Activated naive CD4-positive, alpha-beta T cell treated with anti-CD3 and anti-CD28 coated beads, Interleukin-2, amount 50 U/mL, for 16 hours (primary cell): ENCODE data around the gene PTGDR2.

Source experiments
- DNase-seq: peaks from one replicate; pipeline ENCODE4 v3.0.0-alpha.2; 2020

Gene PTGDR2

DNA sequence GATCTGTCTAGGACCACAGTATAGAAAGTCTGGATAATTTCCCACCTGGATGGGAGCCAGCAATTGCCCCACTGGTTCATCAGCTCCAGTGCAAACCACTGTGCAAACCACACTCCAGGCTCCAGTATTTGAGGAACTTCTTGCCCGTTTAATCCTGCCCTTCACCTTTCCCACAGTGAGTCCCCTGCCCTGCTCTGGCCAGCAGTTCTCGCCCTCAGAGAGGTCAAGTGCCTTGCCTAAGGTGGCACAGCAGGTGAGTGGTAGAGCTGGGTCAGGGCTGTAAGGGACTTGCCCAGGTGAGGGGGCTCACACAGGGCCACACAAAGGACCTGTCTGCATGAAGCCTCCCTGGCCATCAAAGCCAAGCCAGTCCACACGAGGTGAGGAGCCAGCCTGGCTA is 46.5 kb downstream of the PTGDR2 start:
- no peak for DNase-seq

DNA sequence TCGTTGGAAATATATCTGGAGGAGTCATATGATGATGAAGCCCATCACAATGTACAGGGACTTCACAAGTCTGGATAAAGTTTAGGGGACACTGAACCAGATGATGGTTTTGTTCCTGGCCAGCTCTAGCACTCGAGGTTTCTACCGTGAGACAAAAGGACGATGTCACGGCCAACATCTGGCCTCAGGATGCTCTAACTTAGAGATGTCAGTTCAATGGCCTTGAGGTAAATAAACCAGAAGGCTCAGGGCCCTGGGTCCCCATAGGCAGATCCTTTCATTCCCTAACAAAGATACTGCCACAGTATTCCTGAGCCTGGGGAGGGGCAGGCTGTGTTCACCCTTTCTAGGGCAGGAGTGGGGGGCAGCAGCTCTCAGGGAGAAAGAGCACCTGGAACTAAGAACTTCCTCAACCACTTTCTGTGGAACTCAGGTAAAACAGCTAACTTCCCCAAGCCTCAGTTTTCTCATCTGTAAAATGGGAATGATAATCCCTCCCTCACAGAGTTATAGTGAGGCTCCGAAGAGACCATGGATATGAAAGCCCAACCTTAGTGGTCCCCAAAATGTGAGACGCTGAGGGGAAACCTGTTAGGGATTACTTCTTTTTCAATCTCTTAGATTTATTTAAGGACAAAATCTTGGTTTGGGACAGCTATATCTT is 52.3 kb downstream of the PTGDR2 start:
- DNase-seq: no peak

DNA sequence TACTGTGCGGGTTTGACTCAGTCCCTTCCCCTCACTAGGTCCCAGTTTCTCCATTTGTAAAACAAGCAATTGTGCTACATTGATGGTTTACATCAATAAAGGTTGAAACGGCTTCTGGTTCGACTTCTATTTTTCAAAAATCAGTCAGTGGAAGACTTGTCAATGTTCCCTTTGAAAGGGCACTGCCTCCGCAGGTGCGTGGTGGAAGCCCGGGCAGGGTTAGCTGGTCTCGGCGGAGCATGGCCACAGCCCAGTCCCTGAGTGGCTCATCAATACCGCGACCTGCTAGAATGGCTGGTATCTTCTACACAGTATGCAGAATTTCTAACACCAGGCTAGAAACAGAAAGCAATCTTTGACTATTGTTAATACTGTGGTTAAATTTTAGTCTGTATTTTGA is 54.6 kb downstream of the PTGDR2 start:
- no peak for DNase-seq
